ENCODE results near the gene MAGED1. TPM values are rescaled to one million over a fixed set of nuclear protein-coding genes. Genes with fewer than 3 reads are reported as not detected.

MAGED1 gene
- polyA plus RNA-seq, 1 donor (not counting 4 experiments of a cell fraction or from before 2014, with no cell fraction given), result 74.8 TPM

DNA sequence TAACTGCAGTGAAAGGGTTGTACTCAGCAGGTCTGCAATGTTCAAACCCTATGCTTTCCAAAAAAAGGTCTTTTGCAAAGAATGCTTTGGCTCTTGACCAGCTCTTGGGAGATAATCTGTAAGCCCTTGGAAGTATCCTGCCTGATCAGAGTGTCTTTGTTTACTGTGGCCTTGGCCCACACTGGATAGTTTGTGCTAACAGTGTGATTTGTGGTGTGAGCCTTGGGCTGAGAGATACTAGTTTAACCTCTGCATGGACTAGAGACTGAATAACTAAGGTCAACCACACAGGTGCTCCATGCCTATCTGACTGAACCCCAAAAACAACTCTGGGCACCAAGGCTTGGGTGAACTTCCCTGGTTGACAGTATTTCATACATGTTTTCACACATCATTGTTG lies 3.6 kb upstream of the MAGED1 start:
- Histone ChIP-seq H3K9me3 (ENCODE audit: control insufficient read depth, low read depth, low read length) (no peaks in the 10 kb centered on the region), H3K4me3 (ENCODE audit: control insufficient read depth in 2 of 3, extremely low read depth in 1 of 3, insufficient read depth in 2 of 3, low read depth in 1 of 3, low read length in 3 of 3) (no peak overlapping the region), H4K20me1 (ENCODE audit: control insufficient read depth, extremely low read depth, insufficient read depth, low read length) (no peaks in the 10 kb centered on the region), H3K27ac (ENCODE audit: control insufficient read depth, insufficient read depth, low read length) (no peak overlapping the region), H3K9me1 (ENCODE audit: control insufficient read depth, extremely low read depth, insufficient read depth, low read length) (no peaks in the 10 kb centered on the region), H3K4me1 (ENCODE audit: control insufficient read depth, extremely low read depth, insufficient read depth, low read length) (no peaks in the 10 kb centered on the region), H3K36me3 (ENCODE audit: control insufficient read depth in 2 of 2, extremely low read depth in 1 of 2, insufficient read depth in 2 of 2, low read length in 2 of 2) (no peaks in the 10 kb centered on the region), H3K4me2 (ENCODE audit: control insufficient read depth, extremely low read depth, insufficient read depth, low read depth, low read length) (no peak overlapping the region), H2AFZ (ENCODE audit: control insufficient read depth, low read length) (no peak overlapping the region), H3K79me2 (ENCODE audit: control insufficient read depth, insufficient read depth, low read length) (no peaks in the 10 kb centered on the region), H3K27me3 (ENCODE audit: control insufficient read depth, extremely low read depth, insufficient read depth, low read length) (no peaks in the 10 kb centered on the region), H3K9ac (ENCODE audit: control insufficient read depth, extremely low read depth, insufficient read depth, low read length) (no peak overlapping the region)
- DNase-seq (ENCODE audit: low read depth, low spot score), result no peak
- TF ChIP-seq CTCF (optimal IDR thresholded peaks at IDR 0.05 in 1 of 3, IDR thresholded peaks at IDR 0.05 in 1 of 3, conservative IDR thresholded peaks at IDR 0.05 in 1 of 3; ENCODE audit: extremely low read depth in 1 of 3, insufficient read depth in 2 of 3, low read length in 3 of 3), result no peak
- no peak for TF ChIP-seq EZH2 (IDR thresholded peaks at IDR 0.05; ENCODE audit: low read length)
- dilution Hi-C loops (cut with MboI; ENCODE audit: extremely low pct_ligation_motif_present, low sequenced_read_pairs), result no loop called here
- FAIRE-seq, result no peak

DNA sequence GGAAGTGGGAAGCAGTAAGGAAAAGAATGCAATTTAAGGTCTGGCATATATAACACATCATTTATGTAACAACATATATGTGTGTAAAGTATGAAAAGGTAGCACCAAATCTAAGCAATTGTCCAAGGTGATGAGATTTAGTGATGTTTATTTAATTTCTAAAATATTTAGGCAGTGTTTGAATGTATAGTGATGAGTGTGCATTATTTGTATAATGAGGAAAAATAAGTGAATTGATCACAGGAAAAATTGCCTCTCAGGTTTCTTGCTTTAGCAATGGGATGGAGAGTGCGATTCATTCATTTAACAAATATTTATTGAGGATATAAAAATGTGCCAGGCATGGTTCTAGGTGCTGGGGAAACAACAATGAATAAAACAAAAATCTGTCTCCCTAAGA lies 2.2 kb upstream of the MAGED1 start:
- no peaks in the 10 kb centered on the region for H3K27me3 ChIP-seq (ENCODE audit: control insufficient read depth, extremely low read depth, insufficient read depth, low read length)
- H3K9me3 ChIP-seq (ENCODE audit: control insufficient read depth, low read depth, low read length), result no peaks in the 10 kb centered on the region
- dilution Hi-C loops (cut with MboI; ENCODE audit: extremely low pct_ligation_motif_present, low sequenced_read_pairs), result no loop called here
- H3K27ac ChIP-seq (ENCODE audit: control insufficient read depth, insufficient read depth, low read length), result no peak overlapping the region
- peaks cover 0 to under 1% of the 10 kb centered on the region in 2 experiments for H3K36me3 ChIP-seq (ENCODE audit: control insufficient read depth in 2 of 2, extremely low read depth in 1 of 2, insufficient read depth in 2 of 2, low read length in 2 of 2)
- no peaks in the 10 kb centered on the region for H4K20me1 ChIP-seq (ENCODE audit: control insufficient read depth, extremely low read depth, insufficient read depth, low read length)
- FAIRE-seq (no peak), DNase-seq (ENCODE audit: low read depth, low spot score) (no peak)
- H2AFZ ChIP-seq (ENCODE audit: control insufficient read depth, low read length), result no peak overlapping the region
- no peaks in the 10 kb centered on the region for H3K9me1 ChIP-seq (ENCODE audit: control insufficient read depth, extremely low read depth, insufficient read depth, low read length)
- no peak overlapping the region for H3K4me3 ChIP-seq (ENCODE audit: control insufficient read depth in 2 of 3, extremely low read depth in 1 of 3, insufficient read depth in 2 of 3, low read depth in 1 of 3, low read length in 3 of 3)
- no peak overlapping the region for H3K9ac ChIP-seq (ENCODE audit: control insufficient read depth, extremely low read depth, insufficient read depth, low read length)
- H3K4me1 ChIP-seq (ENCODE audit: control insufficient read depth, extremely low read depth, insufficient read depth, low read length), result no peaks in the 10 kb centered on the region
- H3K79me2 ChIP-seq (ENCODE audit: control insufficient read depth, insufficient read depth, low read length), result no peaks in the 10 kb centered on the region
- H3K4me2 ChIP-seq (ENCODE audit: control insufficient read depth, extremely low read depth, insufficient read depth, low read depth, low read length), result no peak overlapping the region
- TF ChIP-seq EZH2 (IDR thresholded peaks at IDR 0.05; ENCODE audit: low read length), result no peak
- no peak for TF ChIP-seq CTCF (optimal IDR thresholded peaks at IDR 0.05 in 1 of 3, IDR thresholded peaks at IDR 0.05 in 1 of 3, conservative IDR thresholded peaks at IDR 0.05 in 1 of 3; ENCODE audit: extremely low read depth in 1 of 3, insufficient read depth in 2 of 3, low read length in 3 of 3)
